Skin of body (tissue), 2 donors: Measurements from ENCODE around the gene ZNF491. TPM values are rescaled to one million over a fixed set of nuclear protein-coding genes. Genes with fewer than 3 reads are reported as not detected.
"Not testable (repeated sequence)": the region's sequence is repeated elsewhere in the genome, so short reads cannot be mapped to it uniquely, and the experiment has no call there.

Source experiments
- DNase-seq: peaks from one replicate; lab custom pipeline; 2025; lab: John Stamatoyannopoulos, UW
- total RNA-seq: library from RNA; depleted of rRNA; stranded (reverse); fragments of >200 nt; gene quantifications from one replicate; pipeline ENCODE4 v1.2.3, GENCODE V29; 2014

The ZNF491 gene
- total RNA-seq = 3.8 TPM

DNA sequence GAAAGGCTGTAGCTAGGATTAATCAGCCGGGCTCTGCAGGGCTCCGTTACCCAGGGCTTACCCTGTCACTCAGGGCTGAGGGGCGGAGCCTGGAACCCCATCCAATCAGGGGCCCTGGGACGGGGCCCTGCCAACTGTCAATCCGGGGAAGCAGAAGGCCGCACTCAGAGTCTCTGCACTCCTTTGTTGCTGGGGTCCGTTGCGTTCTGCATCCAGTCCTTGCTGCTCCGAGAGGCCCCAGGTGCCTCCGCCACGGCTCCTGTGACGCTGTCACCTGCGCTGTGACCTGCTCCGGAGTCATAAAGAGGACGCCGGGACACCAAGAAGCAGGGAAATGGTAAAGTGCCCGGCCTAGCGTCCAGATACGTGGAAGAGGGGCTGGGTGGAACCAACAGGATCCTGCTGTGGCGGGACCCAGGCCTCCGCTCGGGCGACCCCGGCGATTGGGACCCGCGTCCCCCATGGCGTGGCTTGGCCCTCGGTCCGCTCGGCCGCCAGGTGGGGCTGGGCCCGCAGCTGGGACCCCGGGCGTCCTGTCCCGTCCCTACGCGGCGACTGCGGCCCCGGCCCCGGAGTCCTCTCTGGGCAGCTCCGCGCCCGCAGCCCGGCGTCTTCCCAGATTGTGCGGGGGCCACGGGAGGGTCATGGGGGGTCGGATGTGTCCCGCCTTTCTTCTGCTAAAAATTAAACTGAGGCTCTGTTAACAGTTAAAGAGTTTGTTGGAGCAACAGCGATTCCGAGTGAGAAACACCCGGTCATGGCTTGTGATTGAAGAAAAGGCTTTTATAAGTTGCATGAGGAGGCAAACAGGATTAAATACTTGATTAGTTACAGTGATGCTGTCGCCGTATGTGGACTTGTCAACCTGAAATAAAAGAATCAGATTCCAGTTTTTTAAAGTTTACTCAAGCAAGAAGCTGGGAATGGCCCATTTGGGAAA lies at the start of gene ZNF491:
ZNF491 (plus strand) TSS at position 133 of the 940 bp plus-strand sequence. CDS start 7,431 bp downstream, outside the sequence.
- peak; percentile 84 for DNase-seq

DNA sequence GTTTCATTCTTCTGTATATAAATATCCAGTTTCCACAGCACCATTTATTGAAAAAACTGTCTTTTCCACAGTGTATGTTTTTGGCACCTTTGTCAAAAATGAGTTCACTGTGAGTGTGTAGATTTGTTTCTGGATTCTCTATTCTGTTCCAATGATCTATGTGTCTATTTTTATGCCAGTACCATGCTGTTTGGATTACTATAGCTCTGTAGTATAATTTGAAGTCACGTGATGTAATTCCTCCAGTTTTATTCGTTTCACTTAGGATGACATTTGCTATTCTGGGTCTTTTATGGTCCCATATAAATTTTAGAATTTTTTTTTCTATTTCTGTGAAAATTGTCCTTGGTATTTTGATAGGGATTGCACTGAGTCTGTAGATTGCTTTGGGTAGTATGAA lies 48.6 kb upstream of the ZNF491 start:
- no peak for DNase-seq

DNA sequence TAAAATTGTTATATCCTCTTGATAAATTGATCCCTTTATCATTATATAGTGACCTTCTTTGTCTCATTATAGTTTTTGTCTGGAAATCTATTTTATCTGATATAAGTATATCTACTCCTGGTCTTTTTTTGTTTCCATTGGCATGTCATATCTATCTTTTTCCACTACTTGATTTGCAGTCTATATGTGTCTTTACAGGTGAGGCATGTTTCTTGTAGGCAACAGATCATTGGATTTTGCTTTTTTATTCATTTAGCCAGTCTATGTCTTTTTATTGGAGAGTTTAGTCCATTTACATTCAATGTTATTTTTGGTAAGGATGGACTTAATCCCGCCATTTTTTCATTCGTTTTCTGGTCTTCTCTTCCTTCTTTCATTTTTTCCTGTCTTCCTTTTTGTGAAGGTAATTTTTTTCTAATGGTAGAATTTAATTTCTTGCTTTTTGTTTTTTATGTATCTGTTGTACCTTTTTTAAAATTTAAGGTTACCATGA lies 46.0 kb upstream of the ZNF491 start:
- no peak for DNase-seq

DNA sequence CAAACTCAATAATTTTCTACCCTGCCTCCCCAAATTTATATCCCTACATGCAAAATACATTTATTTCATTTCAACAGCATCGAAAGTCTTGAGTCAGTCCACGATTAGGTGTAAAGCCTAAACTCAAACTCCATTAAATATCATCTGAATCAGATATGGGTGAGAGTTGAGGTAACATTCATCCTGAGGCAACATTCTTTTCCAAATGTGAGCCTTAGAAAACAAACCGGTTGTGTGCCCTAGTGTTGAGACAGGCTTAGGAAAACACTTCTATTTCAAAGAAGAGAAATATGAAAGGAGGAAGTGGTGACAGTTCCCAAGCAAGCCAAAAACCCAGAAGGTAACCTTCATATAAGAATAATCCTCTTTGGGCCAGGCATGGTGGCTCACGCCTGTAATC lies 43.7 kb upstream of the ZNF491 start:
- DNase-seq = no peak

DNA sequence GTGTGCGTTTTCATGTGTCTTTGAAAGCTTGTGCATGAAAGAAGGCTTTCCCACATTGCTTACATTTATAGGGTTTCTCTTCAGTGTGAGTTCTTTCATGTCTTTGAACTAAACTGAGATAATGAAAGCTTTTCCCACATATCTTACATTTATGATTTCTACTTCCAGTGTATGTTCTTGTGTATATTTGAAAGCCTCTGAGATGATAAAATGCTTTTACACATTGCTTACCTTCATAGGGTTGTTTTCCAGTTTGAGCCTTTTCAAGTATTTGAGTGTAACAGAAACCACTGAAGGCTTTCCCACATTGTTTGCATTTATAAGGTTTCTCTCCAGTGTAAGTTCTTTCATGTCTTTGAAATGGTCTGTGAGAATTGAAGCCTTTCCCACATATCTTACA lies 41.4 kb upstream of the ZNF491 start:
- DNase-seq = no peak

DNA sequence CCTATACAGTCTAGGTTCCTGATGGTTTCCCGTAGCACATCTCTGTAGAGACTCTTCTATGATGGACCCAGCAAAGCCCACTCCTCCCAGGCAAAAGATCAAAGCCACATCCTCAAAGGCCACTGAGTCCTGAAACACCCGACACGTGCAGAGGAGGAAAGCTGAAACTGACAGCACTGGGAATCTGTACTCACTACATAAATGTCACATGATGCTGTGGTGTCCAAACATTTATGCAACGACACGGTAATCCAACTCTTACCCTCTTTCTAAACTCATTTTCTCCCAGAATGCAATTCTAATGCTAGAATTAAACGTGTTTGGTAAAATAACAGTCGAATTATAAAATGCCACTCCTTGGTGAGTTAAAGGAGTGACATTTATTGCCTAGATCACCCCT lies 38.5 kb upstream of the ZNF491 start:
- no peak for DNase-seq

DNA sequence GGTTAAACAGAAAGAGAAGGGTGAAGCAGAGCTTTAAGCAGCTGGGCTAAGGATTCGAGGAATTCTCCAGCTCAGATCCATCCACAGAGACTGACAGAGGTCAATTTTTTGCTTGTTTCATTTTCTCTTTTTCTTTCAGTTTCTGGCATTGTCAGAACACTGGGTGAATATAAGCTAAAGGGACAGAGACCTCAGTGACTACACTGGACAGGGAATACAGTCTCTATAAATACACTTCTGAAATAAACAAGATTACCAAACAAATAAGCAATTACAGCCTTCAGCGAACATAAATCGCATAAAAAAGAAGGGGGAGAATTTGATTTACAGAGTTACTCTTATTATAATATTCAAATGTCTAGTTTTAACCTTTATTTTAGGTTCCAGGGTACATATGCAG lies 35.2 kb upstream of the ZNF491 start:
- no peak for DNase-seq

DNA sequence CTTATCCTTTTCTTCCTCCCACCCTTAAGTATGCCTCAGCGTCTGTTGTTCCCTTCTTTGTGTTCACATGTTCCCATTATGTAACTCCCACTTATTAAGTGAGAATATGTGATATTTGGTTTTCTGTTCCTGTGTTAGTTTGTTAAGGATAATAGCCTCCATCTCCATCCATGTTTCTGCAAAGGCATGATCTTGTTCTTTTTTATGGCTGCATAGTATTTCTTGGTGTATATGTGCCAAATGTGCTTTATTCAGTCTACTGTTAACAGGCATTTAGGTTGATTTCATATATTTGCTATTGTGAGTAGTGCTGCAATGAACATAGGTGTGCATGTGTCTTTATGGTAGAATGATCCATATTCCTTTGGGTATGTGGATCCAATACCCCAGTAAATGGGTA lies 34.7 kb upstream of the ZNF491 start:
- no peak for DNase-seq

DNA sequence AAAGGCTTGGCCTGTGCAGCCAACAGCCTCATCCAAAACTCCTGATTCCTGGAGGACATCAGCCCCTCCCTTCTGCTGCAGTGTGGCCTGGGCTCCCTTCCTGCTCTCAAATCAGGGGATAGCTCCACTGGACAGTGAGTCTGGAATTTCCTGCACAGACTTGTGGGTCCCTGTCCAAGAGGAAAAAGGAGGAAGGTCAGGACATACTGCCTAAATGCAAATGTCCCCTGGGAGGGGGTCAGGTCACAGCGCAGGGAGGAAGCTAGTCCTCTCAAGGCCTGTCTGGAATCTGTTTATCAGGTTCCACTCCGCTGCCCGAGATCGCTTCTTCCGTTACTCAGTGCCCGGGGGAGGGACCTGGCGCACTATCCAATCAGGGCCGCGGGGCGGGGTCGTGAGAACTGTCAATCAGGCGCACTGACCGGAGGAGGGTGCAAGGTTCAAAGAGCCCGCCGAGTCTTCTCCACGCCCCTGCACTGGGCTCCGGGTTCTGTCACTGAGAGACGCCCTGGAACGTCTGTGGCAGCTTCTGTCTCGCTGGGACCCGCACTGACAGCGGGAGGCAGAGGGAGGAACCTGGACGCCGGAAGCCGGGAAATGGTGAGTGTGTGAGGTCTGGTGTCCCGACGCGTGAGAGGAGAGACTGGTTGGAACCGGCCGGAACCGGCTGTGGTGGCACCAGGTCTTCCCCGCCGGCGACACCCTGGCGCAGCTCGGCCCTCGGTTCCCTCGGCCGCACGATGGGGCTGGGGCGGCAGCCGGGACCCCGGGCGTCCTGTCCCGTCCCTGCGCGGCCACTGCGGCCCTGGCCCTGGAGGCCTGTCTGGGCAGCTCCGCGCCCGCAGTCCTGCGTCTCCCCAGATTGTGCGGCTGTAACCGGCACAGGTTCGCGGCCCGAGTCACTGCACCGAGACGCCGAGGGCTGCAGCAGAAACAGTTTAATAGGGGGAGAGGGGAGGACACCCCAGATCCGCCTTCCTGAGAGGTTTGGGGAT lies 31.4 kb upstream of the ZNF491 start, which contains the start of gene ZNF441:
ZNF441 (plus strand) TSS at position 404 of the 995 bp plus-strand sequence; CDS start at position 598, 194 bp downstream.
- DNase-seq = peak; percentile 89

DNA sequence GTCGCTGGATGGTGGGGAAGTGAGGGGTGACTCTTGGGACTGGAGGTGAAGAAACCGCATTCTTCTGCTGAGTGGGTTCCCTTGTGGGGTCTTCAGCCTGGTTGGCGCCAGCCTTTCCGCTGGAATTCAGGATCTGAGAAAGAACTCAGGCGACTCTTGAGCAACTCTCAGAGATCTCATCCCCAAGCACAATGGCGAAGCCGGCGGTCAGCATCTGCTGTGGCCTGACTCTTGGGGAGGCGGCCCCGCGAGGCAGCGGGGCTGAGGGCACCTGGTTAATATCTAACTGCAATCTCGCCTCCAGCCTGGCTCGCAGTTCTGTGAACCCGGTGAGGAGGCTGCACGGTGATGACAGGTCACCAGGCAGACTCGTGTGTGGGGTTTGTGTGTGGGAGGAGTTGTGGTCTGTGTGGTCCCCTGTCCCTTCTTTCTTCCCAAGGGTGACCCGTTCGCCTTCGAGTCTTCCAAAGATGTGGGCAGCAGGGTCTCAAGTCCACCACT lies 30.6 kb upstream of the ZNF491 start:
- no peak for DNase-seq

DNA sequence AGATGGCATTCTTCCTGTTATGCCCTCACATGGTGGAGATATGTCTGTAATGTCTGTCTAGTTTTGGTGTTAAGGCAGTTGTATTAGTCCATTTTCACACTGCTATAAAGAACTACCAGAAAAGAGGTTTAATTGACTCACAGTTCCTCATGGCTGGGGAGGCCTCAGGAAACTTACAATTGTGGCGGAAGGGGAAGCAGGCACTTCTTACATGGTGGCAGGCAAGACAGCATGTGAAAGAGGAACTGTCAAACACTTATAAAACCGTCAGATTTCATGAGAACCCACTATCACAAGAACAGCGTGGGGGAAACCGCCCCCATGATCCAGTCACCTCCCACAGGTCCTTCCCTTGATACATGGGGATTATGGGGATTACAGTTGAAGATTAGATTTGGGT lies 28.3 kb upstream of the ZNF491 start:
- DNase-seq = no peak

DNA sequence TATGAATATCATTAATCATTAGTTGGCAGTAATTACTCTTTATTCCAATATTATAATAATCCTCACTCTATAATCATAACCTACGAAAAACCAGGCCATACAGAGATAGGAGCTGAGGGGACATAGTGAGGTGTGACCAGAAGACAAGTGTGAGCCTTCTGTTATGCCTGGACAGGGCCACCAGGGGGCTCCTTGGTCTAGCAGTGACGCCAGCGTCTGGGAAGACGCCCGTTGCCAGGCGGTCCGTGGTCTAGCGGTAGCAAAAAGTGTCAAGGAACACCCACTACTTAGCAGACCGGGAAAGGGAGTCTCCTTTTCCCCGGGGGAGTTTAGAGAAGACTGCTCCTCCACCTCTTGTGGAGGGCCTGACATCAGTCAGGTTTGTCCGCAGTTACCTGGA lies 26.8 kb upstream of the ZNF491 start:
- not testable (repeated sequence) for DNase-seq

DNA sequence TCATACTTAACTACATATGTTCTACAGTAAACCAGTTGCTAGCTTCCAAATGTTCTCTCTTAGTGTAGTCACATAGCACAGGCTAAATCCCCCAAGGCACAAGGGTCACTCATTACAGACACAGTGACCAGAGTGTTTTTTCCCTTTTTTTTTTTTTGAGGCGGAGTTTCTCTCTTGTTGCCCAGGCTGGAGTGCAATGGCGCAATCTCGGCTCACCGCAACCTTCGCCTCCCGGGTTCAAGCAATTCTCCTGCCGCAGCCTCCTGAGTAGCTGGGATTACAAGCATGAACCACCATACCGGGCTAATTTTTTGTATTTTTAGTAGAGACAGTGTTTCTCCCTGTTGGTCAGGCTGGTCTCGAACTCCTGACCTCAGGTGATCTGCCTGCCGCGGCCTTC lies 21.7 kb upstream of the ZNF491 start:
- DNase-seq = not testable (repeated sequence)

DNA sequence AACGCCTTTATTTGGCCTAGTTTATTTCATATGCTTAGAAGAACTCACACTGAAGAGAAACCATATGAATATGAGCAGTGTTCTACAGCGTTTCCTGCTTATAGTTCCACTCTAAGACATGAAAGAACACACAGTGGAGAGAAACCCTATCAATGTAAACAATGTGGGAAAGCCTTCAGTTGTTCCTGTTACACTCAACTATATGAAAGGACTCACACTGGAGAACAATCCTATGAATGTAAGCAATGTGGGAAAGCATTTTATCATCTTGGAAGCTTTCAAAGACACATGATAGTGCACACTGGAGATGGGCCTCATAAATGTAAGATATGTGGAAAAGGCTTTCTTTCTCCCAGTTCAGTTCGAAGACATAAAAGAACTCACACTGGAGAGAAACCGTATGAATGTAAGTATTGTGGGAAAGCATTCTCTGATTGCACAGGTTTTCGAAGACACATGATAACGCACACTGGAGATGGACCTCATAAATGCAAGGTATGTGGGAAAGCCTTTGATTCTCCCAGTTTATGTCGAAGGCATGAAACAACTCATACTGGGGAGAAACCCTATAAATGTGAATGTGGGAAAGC lies 17.8 kb upstream of the ZNF491 start:
- no peak for DNase-seq

DNA sequence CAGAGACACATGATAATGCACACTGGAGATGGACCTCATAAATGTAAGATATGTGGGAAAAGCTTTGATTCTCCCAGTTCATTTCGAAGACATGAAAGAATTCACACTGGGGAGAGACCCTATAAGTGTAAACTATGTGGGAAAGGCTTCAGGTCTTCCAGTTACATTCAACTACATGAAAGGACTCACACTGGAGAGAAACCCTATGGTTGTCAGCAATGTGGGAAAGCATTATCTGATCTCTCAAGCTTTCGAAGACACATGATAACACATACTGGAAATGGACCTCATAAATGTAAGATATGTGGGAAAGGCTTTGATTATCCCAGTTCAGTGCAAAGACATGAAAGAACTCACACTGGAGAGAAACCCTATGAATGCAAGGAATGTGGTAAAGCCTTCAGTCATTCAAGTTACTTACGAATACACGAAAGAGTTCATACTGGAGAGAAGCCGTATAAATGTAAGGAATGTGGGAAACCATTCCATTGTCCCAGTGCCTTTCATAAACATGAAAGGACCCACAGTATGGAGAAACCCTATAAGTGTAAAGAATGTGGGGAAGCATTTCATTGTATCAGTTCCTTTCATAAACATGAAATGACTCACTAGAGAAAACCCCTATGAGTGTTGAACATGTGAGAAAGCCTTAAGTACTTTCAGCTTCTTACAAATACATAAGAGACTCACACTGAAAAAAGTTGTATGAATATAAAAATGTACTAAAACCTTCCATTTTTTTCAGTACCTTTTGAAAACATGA lies 16.8 kb upstream of the ZNF491 start:
- DNase-seq = no peak

DNA sequence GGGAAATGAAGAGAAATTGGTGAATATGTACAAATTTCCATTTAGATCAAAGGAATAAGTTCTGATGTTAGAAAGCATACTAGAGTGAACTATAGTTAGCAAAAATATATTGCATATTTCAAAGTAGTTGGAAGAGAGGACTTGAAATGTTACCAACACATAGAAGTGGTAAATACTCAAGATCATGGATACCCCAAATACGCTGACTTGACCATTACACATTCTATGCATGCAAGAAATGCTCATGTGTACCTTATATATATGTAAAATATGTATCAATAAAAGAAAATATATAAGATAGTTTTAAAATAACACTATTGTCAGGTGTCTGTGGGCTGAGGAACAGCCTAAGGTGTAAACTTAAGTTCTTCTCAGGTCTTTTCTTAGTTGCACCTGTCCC lies 14.6 kb upstream of the ZNF491 start:
- DNase-seq = no peak

DNA sequence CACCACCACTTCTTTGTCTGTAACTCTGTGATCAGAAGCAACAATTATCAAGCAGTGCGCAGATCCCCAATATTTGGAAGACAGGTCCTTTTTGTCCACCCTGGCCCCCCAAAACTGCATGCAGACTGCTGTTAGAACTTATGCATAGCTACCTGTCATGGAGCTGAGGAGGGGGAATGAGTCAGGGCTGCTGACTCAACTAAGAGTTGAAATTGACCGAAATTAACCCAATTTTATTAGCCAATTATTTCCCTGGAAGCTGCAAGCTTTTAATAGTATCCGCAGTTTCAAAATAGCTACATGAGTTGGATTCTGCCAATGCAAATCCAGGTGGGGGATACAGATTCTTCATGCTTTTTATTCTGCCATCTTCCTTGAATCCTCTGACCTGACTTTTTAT lies 14.0 kb upstream of the ZNF491 start:
- no peak for DNase-seq

DNA sequence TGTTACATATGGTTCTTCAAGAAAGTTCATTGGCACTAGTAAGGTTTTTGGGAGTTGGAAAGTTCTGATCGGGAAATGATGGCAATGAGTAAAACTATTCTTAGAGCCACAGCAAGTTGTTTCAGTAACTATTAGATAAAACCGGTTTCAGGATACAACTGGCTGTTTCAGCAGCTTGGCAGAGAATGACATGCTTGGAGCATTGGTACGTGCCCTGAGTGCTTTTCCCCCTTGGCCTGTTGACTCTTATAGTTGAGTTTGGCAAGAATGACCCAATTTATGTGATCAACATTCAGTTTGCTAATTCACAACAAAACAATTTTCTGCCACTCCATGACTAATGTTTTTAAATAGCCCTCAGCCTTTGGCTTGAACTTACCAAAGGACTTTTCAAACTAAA lies 10.8 kb upstream of the ZNF491 start:
- DNase-seq = no peak

DNA sequence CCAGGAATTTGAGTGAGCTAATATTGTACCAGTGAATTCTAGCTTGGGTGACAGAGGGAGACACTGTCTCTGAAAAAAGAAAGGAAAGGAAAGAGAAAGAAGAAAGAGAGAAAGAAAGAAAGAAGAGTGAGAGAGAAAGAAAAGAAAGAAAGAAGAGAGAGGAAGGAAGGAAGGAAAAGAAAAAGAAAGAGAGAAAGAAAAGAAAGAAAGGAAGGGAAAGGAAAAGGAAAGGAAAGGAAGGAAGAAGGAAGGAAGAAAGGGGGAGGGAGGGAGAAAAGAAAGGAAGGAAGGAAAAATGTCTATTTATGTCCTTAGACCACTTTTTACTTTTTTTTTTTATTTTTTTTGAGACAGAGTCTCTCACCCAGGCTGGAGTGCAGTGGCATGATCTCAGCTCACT lies 5.4 kb upstream of the ZNF491 start:
- DNase-seq = no peak

DNA sequence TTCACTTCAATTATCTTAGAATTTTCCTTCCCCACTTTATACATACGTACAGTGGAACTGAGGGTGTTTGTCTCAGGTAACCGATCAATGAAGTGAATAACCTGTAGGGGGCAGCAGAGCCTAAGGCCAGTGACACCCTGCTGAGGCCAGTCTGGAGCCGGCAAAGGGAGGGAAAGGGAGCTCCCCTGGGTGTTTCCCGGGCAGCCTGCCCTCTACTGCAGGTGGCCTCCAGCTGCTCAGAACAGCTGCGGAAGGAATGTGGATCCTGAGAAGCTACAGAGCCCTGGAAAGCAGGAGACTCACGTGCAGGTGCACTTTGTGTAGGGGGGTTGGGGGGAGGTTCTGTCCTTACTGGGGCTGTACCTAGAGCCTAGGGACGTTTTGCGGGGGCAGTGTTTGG lies 832 bp upstream of the ZNF491 start:
- peak; percentile 74 for DNase-seq
